M059J (cell line): ENCODE measurements around the gene GJD4. TPM values are rescaled to one million over a fixed set of nuclear protein-coding genes. Genes with fewer than 3 reads are reported as not detected.

Experiments
- DNase-seq: peaks from one replicate; pipeline ENCODE4 v3.0.0-alpha.2; 2012; ENCODE audit warnings: low read depth
- total RNA-seq: library from RNA; depleted of rRNA; stranded (reverse); fragments of >200 nt; shearing (Covaris generic); gene quantifications from 2 replicates; pipeline ENCODE4 v1.2.3, GENCODE V29; 2014; rRNA removed

Gene GJD4
- total RNA-seq, 1 experiment from 2014 or later, result not detected

GRCh38 chr10:35650894-35651293, 45.8 kb downstream of the GJD4 start:
- DNase-seq, result no peak

- DNase-seq, result no peak
These were observed 47.7 kb downstream of the GJD4 start for GRCh38 chr10:35652824-35653223.

GRCh38 chr10:35657621-35658020, 52.5 kb downstream of the GJD4 start:
- no peak for DNase-seq

Other genes with a start within 250 kb of the GJD4 start
- 3.6 and 5.1 TPM in 2 replicates for gene FZD8, start 37.0 kb downstream of the GJD4 start, total RNA-seq